ENCODE data around the gene HPS4.

GRCh38 chr22:26481112-26481693 lies 2.4 kb downstream of the HPS4 start:
- no peak for TF ChIP-seq POLR2AphosphoS5 (IDR thresholded peaks at IDR 0.05; ENCODE audit: low read depth, low read length)
- no peak for TF ChIP-seq POLR2A (IDR thresholded peaks at IDR 0.05; ENCODE audit: low read depth, low read length)
- no peak for TF ChIP-seq TAF1 (IDR thresholded peaks at IDR 0.05; ENCODE audit: low read depth, low read length)
- TF ChIP-seq SPI1 (IDR thresholded peaks at IDR 0.05; ENCODE audit: low read depth, low read length) = no peak
